Liver (tissue), 9 donors: ENCODE results near the gene ARHGEF25. TPM values are rescaled to one million over a fixed set of nuclear protein-coding genes. Genes with fewer than 3 reads are reported as not detected.

ENCODE experiments used
- DNase-seq: peaks from one replicate; pipeline ENCODE4 v3.0.0-alpha.2; 2017; ENCODE audit warnings: low spot score
- H3K27ac ChIP-seq, 2 donors: one replicate each; pipeline ENCODE4 v1.7.0; 2013; ENCODE audit warnings: inconsistent platforms in 2 of 2, low read length in 2 of 2, control low read depth in 1 of 2, low read depth in 1 of 2, mild to moderate bottlenecking in 1 of 2
- H3K27me3 ChIP-seq, 4 donors: one replicate each; pipeline versions ENCODE4 v1.6.1 to v1.7.0; 2013; ENCODE audit warnings: low read length in 3 of 4, inconsistent platforms in 1 of 4, mild to moderate bottlenecking in 1 of 4, moderate library complexity in 1 of 4; ENCODE audit not compliant: control insufficient read depth in 4 of 4, insufficient read depth in 4 of 4
- H3K36me3 ChIP-seq, 4 donors: one replicate each; pipeline versions ENCODE4 v1.6.1 to v1.7.0; 2013; ENCODE audit warnings: low read length in 3 of 4, mild to moderate bottlenecking in 3 of 4, low read depth in 1 of 4, moderate library complexity in 1 of 4; ENCODE audit not compliant: control insufficient read depth in 4 of 4, insufficient read depth in 3 of 4
- H3K4me1 ChIP-seq, 4 donors: one replicate each; pipeline versions ENCODE4 v1.6.1 to v1.7.0; 2013; ENCODE audit warnings: low read length in 3 of 4, mild to moderate bottlenecking in 3 of 4, moderate library complexity in 1 of 4; ENCODE audit not compliant: control insufficient read depth in 4 of 4, insufficient read depth in 4 of 4
- H3K4me3 ChIP-seq, 3 donors: one replicate each; pipeline versions ENCODE4 v1.6.1 to v1.7.0; 2013; ENCODE audit warnings: low read length in 3 of 3, control low read depth in 1 of 3, low read depth in 1 of 3, mild to moderate bottlenecking in 1 of 3
- H3K9ac ChIP-seq, 2 donors: one replicate each; pipeline ENCODE4 v1.7.0; 2013; ENCODE audit warnings: low read length in 2 of 2, mild to moderate bottlenecking in 2 of 2, moderate library complexity in 2 of 2, control low read depth in 1 of 2, low read depth in 1 of 2
- H3K9me3 ChIP-seq, 4 donors: one replicate each; pipeline versions ENCODE4 v1.6.1 to v1.7.0; 2013; ENCODE audit warnings: low read length in 3 of 4; ENCODE audit not compliant: control insufficient read depth in 4 of 4
- EGR1 ChIP-seq, 2 donors: IDR thresholded peaks; 2 replicates each; pipeline ENCODE4 v1.6.1; 2016 to 2018; ENCODE audit warnings: antibody characterized with exemption in 2 of 2, low read depth in 2 of 2
- FOXA1 ChIP-seq: IDR thresholded peaks from 2 replicates; pipeline ENCODE4 v1.6.1; 2016; ENCODE audit warnings: antibody characterized with exemption
- FOXA2 ChIP-seq: IDR thresholded peaks from 2 replicates; pipeline ENCODE4 v1.6.1; 2016; ENCODE audit warnings: antibody characterized with exemption
- GABPA ChIP-seq, 2 donors: IDR thresholded peaks in 1 of 2; conservative IDR thresholded peaks in 1 of 2; 2 replicates each; pipeline ENCODE4 v1.6.1; 2016; ENCODE audit warnings: antibody characterized with exemption in 2 of 2, mild to moderate bottlenecking in 1 of 2, moderate library complexity in 1 of 2
- HNF4A ChIP-seq, 2 donors: conservative IDR thresholded peaks; 2 replicates each; pipeline ENCODE4 v1.6.1; 2016; ENCODE audit warnings: antibody characterized with exemption in 2 of 2, mild to moderate bottlenecking in 2 of 2
- HNF4G ChIP-seq: IDR thresholded peaks from 2 replicates; pipeline ENCODE4 v1.6.1; 2016; ENCODE audit warnings: antibody characterized with exemption
- JUND ChIP-seq, 2 donors: IDR thresholded peaks; 2 replicates each; pipeline ENCODE4 v1.6.1; 2016; ENCODE audit warnings: antibody characterized with exemption in 2 of 2
- NR2F2 ChIP-seq: IDR thresholded peaks from 2 replicates; pipeline ENCODE4 v1.6.1; 2016; ENCODE audit warnings: antibody characterized with exemption
- RAD21 ChIP-seq, 2 donors: IDR thresholded peaks; 2 replicates each; pipeline ENCODE4 v1.6.1; 2016; ENCODE audit warnings: antibody characterized with exemption in 2 of 2, mild to moderate bottlenecking in 2 of 2
- RXRA ChIP-seq, 2 donors: IDR thresholded peaks; 2 replicates each; pipeline ENCODE4 v1.6.1; 2017 to 2018; ENCODE audit warnings: antibody characterized with exemption in 2 of 2, mild to moderate bottlenecking in 1 of 2
- SP1 ChIP-seq: IDR thresholded peaks from 2 replicates; pipeline ENCODE4 v1.6.1; 2018; ENCODE audit warnings: antibody characterized with exemption, mild to moderate bottlenecking
- TAF1 ChIP-seq: conservative IDR thresholded peaks from 2 replicates; pipeline ENCODE4 v1.6.1; 2016; ENCODE audit warnings: antibody characterized with exemption, mild to moderate bottlenecking
- YY1 ChIP-seq: IDR thresholded peaks from 2 replicates; pipeline ENCODE4 v1.6.1; 2016; ENCODE audit warnings: antibody characterized with exemption, mild to moderate bottlenecking
- WGBS: extraction: QIAGEN DNeasy Blood & Tissue Kit; methylation state at CpG from one replicate; pipeline ENCODE4 v1.1.7; 2013; 5-methylcytosine and 5-hydroxymethylcytosine counted together
- polyA plus RNA-seq, 2 donors: library from polyadenylated mRNA; stranded (reverse) in 1 of 2; unstranded in 1 of 2; fragments of 200-250 nt in 1 of 2; fragments of >200 nt in 1 of 2; fragmentation: Nextera tagmentation in 1 of 2; extraction: Ambion mirVana in 1 of 2; gene quantifications; one replicate each; pipeline versions ENCODE4 v1.2.1 to v1.2.3, GENCODE V29; 2013 to 2015
- total RNA-seq, 2 donors: library from RNA; depleted of rRNA; stranded (reverse); fragments of >200 nt; gene quantifications; one replicate each; pipeline ENCODE4 v1.2.3, GENCODE V29; 2014
- TF ChIP-seq, protein P1 (sequence below): IDR thresholded peaks from 2 replicates; pipeline ENCODE4 v1.6.1; 2016; ENCODE audit warnings: antibody characterized with exemption
- TF ChIP-seq, protein P2 (sequence below): IDR thresholded peaks from 2 replicates; pipeline ENCODE4 v1.6.1; 2016; ENCODE audit warnings: antibody characterized with exemption
- TF ChIP-seq, protein P3 (sequence below): IDR thresholded peaks from 2 replicates; pipeline ENCODE4 v1.6.1; 2016; ENCODE audit warnings: antibody characterized with exemption, mild to moderate bottlenecking
- TF ChIP-seq, protein P4 (sequence below): fragments of 150-350 bp; IDR thresholded peaks from 2 replicates; pipeline ENCODE4 v1.5.1; 2017; ENCODE audit warnings: improper control_type of control experiment, low read depth, low read length; ENCODE audit not compliant: missing input control
- TF ChIP-seq, protein P5 (sequence below): IDR thresholded peaks from 2 replicates; pipeline ENCODE4 v1.6.1; 2016; ENCODE audit warnings: antibody characterized with exemption
- donor health status: healthy.
- donor health status: healthy.
- donor health status: healthy.
- donor health status: healthy.
- donor health status: healthy.

Gene ARHGEF25
- total and polyA plus RNA-seq, 4 donors: 0.57 to 2.3 (median 1.9) TPM

DNA sequence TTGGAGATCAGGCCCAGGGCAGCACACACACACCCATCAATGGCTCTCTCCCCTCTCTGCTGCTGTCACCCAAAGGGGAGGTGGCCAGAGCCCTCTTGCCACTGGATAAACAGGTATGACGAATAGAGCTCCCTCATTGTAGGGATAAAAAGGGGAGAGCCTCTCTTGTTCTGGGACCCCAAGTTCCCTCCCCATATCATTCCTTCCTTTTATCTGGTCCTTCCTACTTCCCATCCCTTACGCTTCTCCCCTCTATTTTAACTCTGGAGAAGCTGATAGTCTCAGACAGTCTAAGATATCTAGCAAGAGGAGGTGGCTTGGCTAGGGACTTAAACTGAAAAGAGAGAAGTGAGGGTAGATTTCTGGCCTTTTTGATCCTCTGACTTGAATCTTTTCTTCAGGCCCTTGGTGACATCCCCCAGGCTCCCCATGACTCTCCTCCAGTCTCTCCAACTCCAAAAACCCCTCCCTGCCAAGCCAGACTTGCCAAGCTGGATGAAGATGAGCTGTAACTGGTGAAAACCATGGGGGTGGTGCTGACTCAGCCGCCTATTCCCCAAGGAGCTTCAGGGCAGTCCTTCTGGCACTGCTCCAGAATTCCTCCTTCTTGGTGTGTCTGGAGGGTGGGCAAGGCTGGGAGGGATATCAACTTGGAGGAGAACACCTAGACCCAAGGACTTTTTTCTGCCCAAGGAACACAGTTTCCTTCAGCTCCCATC lies 5.3 kb downstream of the ARHGEF25 start:
- WGBS: 81% methylated on average over 3 of the region's 3 CpGs
- H3K4me3 ChIP-seq: no peak overlapping the region
- H3K36me3 ChIP-seq: no peaks in the 10 kb centered on the region
- no peaks in the 10 kb centered on the region for H3K9me3 ChIP-seq
- TF ChIP-seq, protein P1, sequence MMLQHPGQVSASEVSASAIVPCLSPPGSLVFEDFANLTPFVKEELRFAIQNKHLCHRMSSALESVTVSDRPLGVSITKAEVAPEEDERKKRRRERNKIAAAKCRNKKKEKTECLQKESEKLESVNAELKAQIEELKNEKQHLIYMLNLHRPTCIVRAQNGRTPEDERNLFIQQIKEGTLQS: no peak
- TF ChIP-seq TAF1 (no peak), JUND (IDR thresholded peaks at IDR 0.05) (no peak), RXRA (IDR thresholded peaks at IDR 0.05) (no peak), NR2F2 (no peak), FOXA2 (no peak), YY1 (no peak), SP1 (no peak), EGR1 (IDR thresholded peaks at IDR 0.05; ENCODE audit: low read depth in 2 of 2) (no peak), RAD21 (IDR thresholded peaks at IDR 0.05) (no peak), HNF4G (no peak), HNF4A (conservative IDR thresholded peaks at IDR 0.05) (no peak), FOXA1 (no peak), GABPA (IDR thresholded peaks at IDR 0.05 in 1 of 2, conservative IDR thresholded peaks at IDR 0.05 in 1 of 2) (no peak)
- TF ChIP-seq, protein P2, sequence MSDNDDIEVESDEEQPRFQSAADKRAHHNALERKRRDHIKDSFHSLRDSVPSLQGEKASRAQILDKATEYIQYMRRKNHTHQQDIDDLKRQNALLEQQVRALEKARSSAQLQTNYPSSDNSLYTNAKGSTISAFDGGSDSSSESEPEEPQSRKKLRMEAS: no peak
- TF ChIP-seq, protein P3, sequence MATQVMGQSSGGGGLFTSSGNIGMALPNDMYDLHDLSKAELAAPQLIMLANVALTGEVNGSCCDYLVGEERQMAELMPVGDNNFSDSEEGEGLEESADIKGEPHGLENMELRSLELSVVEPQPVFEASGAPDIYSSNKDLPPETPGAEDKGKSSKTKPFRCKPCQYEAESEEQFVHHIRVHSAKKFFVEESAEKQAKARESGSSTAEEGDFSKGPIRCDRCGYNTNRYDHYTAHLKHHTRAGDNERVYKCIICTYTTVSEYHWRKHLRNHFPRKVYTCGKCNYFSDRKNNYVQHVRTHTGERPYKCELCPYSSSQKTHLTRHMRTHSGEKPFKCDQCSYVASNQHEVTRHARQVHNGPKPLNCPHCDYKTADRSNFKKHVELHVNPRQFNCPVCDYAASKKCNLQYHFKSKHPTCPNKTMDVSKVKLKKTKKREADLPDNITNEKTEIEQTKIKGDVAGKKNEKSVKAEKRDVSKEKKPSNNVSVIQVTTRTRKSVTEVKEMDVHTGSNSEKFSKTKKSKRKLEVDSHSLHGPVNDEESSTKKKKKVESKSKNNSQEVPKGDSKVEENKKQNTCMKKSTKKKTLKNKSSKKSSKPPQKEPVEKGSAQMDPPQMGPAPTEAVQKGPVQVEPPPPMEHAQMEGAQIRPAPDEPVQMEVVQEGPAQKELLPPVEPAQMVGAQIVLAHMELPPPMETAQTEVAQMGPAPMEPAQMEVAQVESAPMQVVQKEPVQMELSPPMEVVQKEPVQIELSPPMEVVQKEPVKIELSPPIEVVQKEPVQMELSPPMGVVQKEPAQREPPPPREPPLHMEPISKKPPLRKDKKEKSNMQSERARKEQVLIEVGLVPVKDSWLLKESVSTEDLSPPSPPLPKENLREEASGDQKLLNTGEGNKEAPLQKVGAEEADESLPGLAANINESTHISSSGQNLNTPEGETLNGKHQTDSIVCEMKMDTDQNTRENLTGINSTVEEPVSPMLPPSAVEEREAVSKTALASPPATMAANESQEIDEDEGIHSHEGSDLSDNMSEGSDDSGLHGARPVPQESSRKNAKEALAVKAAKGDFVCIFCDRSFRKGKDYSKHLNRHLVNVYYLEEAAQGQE: no peak
- TF ChIP-seq, protein P4, sequence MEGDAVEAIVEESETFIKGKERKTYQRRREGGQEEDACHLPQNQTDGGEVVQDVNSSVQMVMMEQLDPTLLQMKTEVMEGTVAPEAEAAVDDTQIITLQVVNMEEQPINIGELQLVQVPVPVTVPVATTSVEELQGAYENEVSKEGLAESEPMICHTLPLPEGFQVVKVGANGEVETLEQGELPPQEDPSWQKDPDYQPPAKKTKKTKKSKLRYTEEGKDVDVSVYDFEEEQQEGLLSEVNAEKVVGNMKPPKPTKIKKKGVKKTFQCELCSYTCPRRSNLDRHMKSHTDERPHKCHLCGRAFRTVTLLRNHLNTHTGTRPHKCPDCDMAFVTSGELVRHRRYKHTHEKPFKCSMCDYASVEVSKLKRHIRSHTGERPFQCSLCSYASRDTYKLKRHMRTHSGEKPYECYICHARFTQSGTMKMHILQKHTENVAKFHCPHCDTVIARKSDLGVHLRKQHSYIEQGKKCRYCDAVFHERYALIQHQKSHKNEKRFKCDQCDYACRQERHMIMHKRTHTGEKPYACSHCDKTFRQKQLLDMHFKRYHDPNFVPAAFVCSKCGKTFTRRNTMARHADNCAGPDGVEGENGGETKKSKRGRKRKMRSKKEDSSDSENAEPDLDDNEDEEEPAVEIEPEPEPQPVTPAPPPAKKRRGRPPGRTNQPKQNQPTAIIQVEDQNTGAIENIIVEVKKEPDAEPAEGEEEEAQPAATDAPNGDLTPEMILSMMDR: no peak
- TF ChIP-seq, protein P5, sequence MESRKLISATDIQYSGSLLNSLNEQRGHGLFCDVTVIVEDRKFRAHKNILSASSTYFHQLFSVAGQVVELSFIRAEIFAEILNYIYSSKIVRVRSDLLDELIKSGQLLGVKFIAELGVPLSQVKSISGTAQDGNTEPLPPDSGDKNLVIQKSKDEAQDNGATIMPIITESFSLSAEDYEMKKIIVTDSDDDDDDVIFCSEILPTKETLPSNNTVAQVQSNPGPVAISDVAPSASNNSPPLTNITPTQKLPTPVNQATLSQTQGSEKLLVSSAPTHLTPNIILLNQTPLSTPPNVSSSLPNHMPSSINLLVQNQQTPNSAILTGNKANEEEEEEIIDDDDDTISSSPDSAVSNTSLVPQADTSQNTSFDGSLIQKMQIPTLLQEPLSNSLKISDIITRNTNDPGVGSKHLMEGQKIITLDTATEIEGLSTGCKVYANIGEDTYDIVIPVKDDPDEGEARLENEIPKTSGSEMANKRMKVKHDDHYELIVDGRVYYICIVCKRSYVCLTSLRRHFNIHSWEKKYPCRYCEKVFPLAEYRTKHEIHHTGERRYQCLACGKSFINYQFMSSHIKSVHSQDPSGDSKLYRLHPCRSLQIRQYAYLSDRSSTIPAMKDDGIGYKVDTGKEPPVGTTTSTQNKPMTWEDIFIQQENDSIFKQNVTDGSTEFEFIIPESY: no peak
- no peak for DNase-seq
- H3K27me3 ChIP-seq: peaks cover 0 to 15% (median 8%) of the 10 kb centered on the region in 4 donors
- no peak overlapping the region for H3K27ac ChIP-seq
- peaks cover 7 to 14% (median 8%) of the 10 kb centered on the region in 4 donors for H3K4me1 ChIP-seq
- H3K9ac ChIP-seq: no peak overlapping the region
